Muscle layer of duodenum (tissue), 2 donors: ENCODE results near the gene SORBS1.

Source experiments
- H3K27ac ChIP-seq: one replicate; pipeline ENCODE4 v1.7.0; 2013; ENCODE audit warnings: mild to moderate bottlenecking, low read length
- H3K27me3 ChIP-seq: one replicate; pipeline ENCODE4 v1.7.0; 2013; ENCODE audit warnings: low read depth, mild to moderate bottlenecking, control low read depth, low read length
- H3K36me3 ChIP-seq, 2 donors: one replicate each; pipeline ENCODE4 v1.7.0; 2013; ENCODE audit warnings: low read length in 2 of 2, control low read depth in 1 of 2, mild to moderate bottlenecking in 1 of 2; ENCODE audit not compliant: insufficient read depth in 2 of 2, control insufficient read depth in 1 of 2
- H3K4me1 ChIP-seq, 2 donors: one replicate each; pipeline ENCODE4 v1.7.0; 2013; ENCODE audit warnings: low read length in 2 of 2, mild to moderate bottlenecking in 2 of 2, control low read depth in 1 of 2, moderate library complexity in 1 of 2; ENCODE audit not compliant: insufficient read depth in 2 of 2, control insufficient read depth in 1 of 2
- H3K4me3 ChIP-seq, 2 donors: one replicate each; pipeline ENCODE4 v1.7.0; 2013; ENCODE audit warnings: low read length in 2 of 2, low read depth in 1 of 2, mild to moderate bottlenecking in 1 of 2
- H3K9me3 ChIP-seq, 2 donors: one replicate each; pipeline ENCODE4 v1.7.0; 2013; ENCODE audit warnings: low read length in 2 of 2, control low read depth in 1 of 2, mild to moderate bottlenecking in 1 of 2; ENCODE audit not compliant: control insufficient read depth in 1 of 2
- donor health status: healthy.

Gene SORBS1

GRCh38 chr10:95440756-95441546, 120.2 kb downstream of the SORBS1 start:
- H3K27ac ChIP-seq: no peak overlapping the region
- H3K4me3 ChIP-seq: no peak overlapping the region
- no peaks in the 10 kb centered on the region for H3K27me3 ChIP-seq
- H3K9me3 ChIP-seq: no peaks in the 10 kb centered on the region
- H3K36me3 ChIP-seq: peaks cover 9 to 12% of the 10 kb centered on the region in 2 donors
- H3K4me1 ChIP-seq: peaks cover 13 to 48% of the 10 kb centered on the region in 2 donors

GRCh38 chr10:95440038-95440725, 121.0 kb downstream of the SORBS1 start:
- Histone ChIP-seq H3K4me3 (no peak overlapping the region), H3K27me3 (no peaks in the 10 kb centered on the region), H3K4me1 (peaks cover 7 to 47% of the 10 kb centered on the region in 2 donors), H3K27ac (no peak overlapping the region), H3K9me3 (no peaks in the 10 kb centered on the region), H3K36me3 (peaks cover 10 to 12% of the 10 kb centered on the region in 2 donors)

GRCh38 chr10:95438781-95439180, 122.4 kb downstream of the SORBS1 start:
- H3K27ac ChIP-seq: peak overlapping the region; percentile 11
- no peak overlapping the region for H3K4me3 ChIP-seq
- H3K9me3 ChIP-seq: no peaks in the 10 kb centered on the region
- H3K27me3 ChIP-seq: no peaks in the 10 kb centered on the region
- H3K4me1 ChIP-seq: peaks cover 12 to 61% of the 10 kb centered on the region in 2 donors
- H3K36me3 ChIP-seq: peaks cover 10 to 12% of the 10 kb centered on the region in 2 donors

GRCh38 chr10:95437669-95438068, 123.5 kb downstream of the SORBS1 start:
- Histone ChIP-seq H3K4me3 (no peak overlapping the region), H3K4me1 (peaks cover 20 to 69% of the 10 kb centered on the region in 2 donors), H3K36me3 (peaks cover 10 to 12% of the 10 kb centered on the region in 2 donors), H3K27me3 (no peaks in the 10 kb centered on the region), H3K9me3 (no peaks in the 10 kb centered on the region), H3K27ac (peak overlapping the region; percentile 12)

GRCh38 chr10:95435548-95436279, 125.5 kb downstream of the SORBS1 start:
- Histone ChIP-seq H3K4me3 (no peak overlapping the region), H3K4me1 (peaks cover 20 to 75% of the 10 kb centered on the region in 2 donors), H3K9me3 (no peaks in the 10 kb centered on the region), H3K27ac (peak overlapping the region; percentile 34), H3K27me3 (no peaks in the 10 kb centered on the region), H3K36me3 (peaks cover 10 to 16% of the 10 kb centered on the region in 2 donors)

GRCh38 chr10:95434583-95434982, 126.6 kb downstream of the SORBS1 start:
- Histone ChIP-seq H3K9me3 (no peaks in the 10 kb centered on the region), H3K27ac (peak overlapping the region; percentile 25), H3K4me1 (peaks cover 20 to 69% of the 10 kb centered on the region in 2 donors), H3K36me3 (peaks cover 10 to 16% of the 10 kb centered on the region in 2 donors), H3K27me3 (no peaks in the 10 kb centered on the region), H3K4me3 (no peak overlapping the region)

GRCh38 chr10:95431900-95432342, 129.2 kb downstream of the SORBS1 start:
- H3K4me3 ChIP-seq: no peak overlapping the region
- peak overlapping the region; percentile 26 for H3K27ac ChIP-seq
- H3K9me3 ChIP-seq: no peaks in the 10 kb centered on the region
- peaks cover 20 to 68% of the 10 kb centered on the region in 2 donors for H3K4me1 ChIP-seq
- H3K36me3 ChIP-seq: peaks cover 6 to 11% of the 10 kb centered on the region in 2 donors
- H3K27me3 ChIP-seq: no peaks in the 10 kb centered on the region

- Histone ChIP-seq H3K4me3 (no peak overlapping the region), H3K9me3 (no peaks in the 10 kb centered on the region), H3K27me3 (no peaks in the 10 kb centered on the region), H3K27ac (no peak overlapping the region), H3K36me3 (peaks cover 2 to 10% of the 10 kb centered on the region in 2 donors), H3K4me1 (peaks cover 20 to 57% of the 10 kb centered on the region in 2 donors)
These were observed 130.8 kb downstream of the SORBS1 start for GRCh38 chr10:95430231-95430951.

GRCh38 chr10:95429639-95430038, 131.5 kb downstream of the SORBS1 start:
- Histone ChIP-seq H3K4me1 (peaks cover 14 to 49% of the 10 kb centered on the region in 2 donors), H3K27ac (no peak overlapping the region), H3K36me3 (peaks cover 4 to 10% of the 10 kb centered on the region in 2 donors), H3K27me3 (no peaks in the 10 kb centered on the region), H3K9me3 (no peaks in the 10 kb centered on the region), H3K4me3 (no peak overlapping the region)

GRCh38 chr10:95428701-95429100, 132.5 kb downstream of the SORBS1 start:
- peaks cover 7 to 44% of the 10 kb centered on the region in 2 donors for H3K4me1 ChIP-seq
- H3K27me3 ChIP-seq: no peaks in the 10 kb centered on the region
- no peaks in the 10 kb centered on the region for H3K9me3 ChIP-seq
- H3K27ac ChIP-seq: no peak overlapping the region
- no peak overlapping the region for H3K4me3 ChIP-seq
- H3K36me3 ChIP-seq: peaks cover 4 to 10% of the 10 kb centered on the region in 2 donors
